Coronary artery (tissue), 2 donors: ENCODE results near the gene SPPL2B.
"Not testable (repeated sequence)": the region's sequence is repeated elsewhere in the genome, so short reads cannot be mapped to it uniquely, and the experiment has no call there.

Source experiments
- DNase-seq: peaks from one replicate; pipeline ENCODE4 v3.0.0-alpha.2; 2017; ENCODE audit warnings: low spot score
- H3K27ac ChIP-seq, 2 donors: fragments of 200-600 bp; sonication (generic); one replicate each; pipeline ENCODE4 v1.5.1; 2016 to 2019
- H3K4me3 ChIP-seq: fragments of 200-600 bp; sonication (generic); 2 replicates; pipeline ENCODE4 v1.5.1; 2016; ENCODE audit warnings: mild to moderate bottlenecking, moderate library complexity
- CTCF ChIP-seq: fragments of 200-600 bp; sonication (generic); IDR thresholded peaks from one replicate; pipeline ENCODE4 v1.5.1; 2019; ENCODE audit warnings: antibody characterized with exemption

The SPPL2B gene

GRCh38 chr19:2328401-2329148 lies at the start of gene SPPL2B, which contains the start of gene LSM7:
SPPL2B (plus strand) TSS chr19:2328684; CDS start chr19:2328710, 26 bp downstream.
LSM7 (minus strand) TSS chr19:2328586; CDS start chr19:2328566, 20 bp downstream.
- TF ChIP-seq CTCF = no peak
- Histone ChIP-seq H3K27ac (peak within 1 kb of the TSS; percentile 58 to 83), H3K4me3 (peak within 1 kb of the TSS; percentile 97)
- peak; percentile 88 for DNase-seq

GRCh38 chr19:2280633-2281264 lies 47.7 kb upstream of the SPPL2B start:
- Histone ChIP-seq H3K4me3 (no peak overlapping the region), H3K27ac (no peak overlapping the region)
- TF ChIP-seq CTCF = no peak
- no peak for DNase-seq

GRCh38 chr19:2281265-2282061 lies 47.0 kb upstream of the SPPL2B start:
- not testable (repeated sequence) for DNase-seq
- Histone ChIP-seq H3K4me3 (peak overlapping the region; percentile 65), H3K27ac (peak overlapping the region in 1 of 2 donors; percentile 68)

- peak within 1 kb of the TSS; percentile 65 for H3K4me3 ChIP-seq
- H3K27ac ChIP-seq = peak within 1 kb of the TSS in 1 of 2 donors; percentile 68
- no peak for TF ChIP-seq CTCF
- DNase-seq = no peak
These were observed 46.2 kb upstream of the SPPL2B start, which contains the start of gene PEAK3 for GRCh38 chr19:2282062-2282861. PEAK3 (minus strand) TSS chr19:2282175; CDS start chr19:2280931, 1,244 bp downstream.

GRCh38 chr19:2282862-2283237 lies 45.6 kb upstream of the SPPL2B start:
- no peak for TF ChIP-seq CTCF
- no peak for DNase-seq
- H3K4me3 ChIP-seq = peak overlapping the region; percentile 65
- H3K27ac ChIP-seq = no peak overlapping the region

- Histone ChIP-seq H3K27ac (no peak overlapping the region), H3K4me3 (no peak overlapping the region)
- no peak for DNase-seq
- no peak for TF ChIP-seq CTCF
These were observed 44.5 kb upstream of the SPPL2B start for GRCh38 chr19:2283835-2284507.
